ENCODE data around the gene ABLIM3. TPM values are rescaled to one million over a fixed set of nuclear protein-coding genes. Genes with fewer than 3 reads are reported as not detected.

Gene ABLIM3
- total and polyA plus RNA-seq, 9 of the 15 experiments (the other 6 are each of a cell fraction or from before 2014, with no cell fraction given), result 0.03 to 0.38 (median 0.11) TPM

- TF ChIP-seq MAFG (tag; conservative IDR thresholded peaks at IDR 0.05) (peak; percentile 40; the same call in 1 of the 2 replicates), KAT7 (CRISPR knock-in tag; IDR thresholded peaks at IDR 0.05; ENCODE audit: borderline replicate concordance) (no peak)
Observed at GRCh38 chr5:149212198-149212951, 71.1 kb downstream of the ABLIM3 start (continued).

- Histone ChIP-seq H3K27me3 (ENCODE audit: control insufficient read depth in 2 of 2, insufficient read depth in 2 of 2, low read length in 2 of 2) (peaks cover 6 to 45% of the 10 kb centered on the region in 2 experiments), H3K4me3 (no peak overlapping the region), H3K4me1 (replicated peaks in 1 of 2; ENCODE audit: control insufficient read depth in 2 of 2, insufficient read depth in 2 of 2, low read length in 2 of 2) (no peaks in the 10 kb centered on the region; a peak in 1 of 5 replicates), H3K79me2 (ENCODE audit: control insufficient read depth, insufficient read depth, low read length) (no peaks in the 10 kb centered on the region), H4K20me1 (replicated peaks; ENCODE audit: control insufficient read depth, insufficient read depth, low read length) (no peaks in the 10 kb centered on the region; the same call in none of the 2 replicates), H3K9me3 (replicated peaks; ENCODE audit: control insufficient read depth, insufficient read depth, low read depth, low read length) (no peaks in the 10 kb centered on the region), H3K9ac (ENCODE audit: insufficient read depth in 1 of 2, low read depth in 2 of 2, low read length in 2 of 2) (no peak overlapping the region), H3K27ac (ENCODE audit: extremely low read depth, low read depth, low read length) (no peak overlapping the region), H3K9me1 (ENCODE audit: control insufficient read depth, insufficient read depth, low read length) (no peaks in the 10 kb centered on the region), H2AFZ (ENCODE audit: low read depth, low read length) (no peak overlapping the region), H3K36me3 (ENCODE audit: control insufficient read depth, insufficient read depth, low read length) (no peaks in the 10 kb centered on the region), H3K4me2 (ENCODE audit: insufficient read depth, low read length) (no peak overlapping the region)
- no TSS peak for BruUV-seq (replicated peaks)
- intact Hi-C loops (cut with micrococcal nuclease) (no loop called here), in situ Hi-C loops (cut with MboI) (no loop called here)
- FAIRE-seq (no peak), DNase-seq (ENCODE audit: extremely low read depth in 1 of 4, low spot score in 3 of 4) (no peak), ATAC-seq (no peak)
- under 1% methylated on average over 13 of the region's 13 CpGs for WGBS (ENCODE audit: insufficient coverage, low coverage, missing lambda C conversion rate)
- POLR2A ChIA-PET, result interaction anchor here (0.6 to 2.7 kb wide), 4 partner anchors 9 to 1179 kb away, joined by 3 to 11 read pairs (median 5); no protein-coding TSS in a partner anchor
- no peak for TF ChIP-seq CBX1 (IDR thresholded peaks at IDR 0.05; ENCODE audit: low read depth)
- TF ChIP-seq EGR1 (conservative IDR thresholded peaks at IDR 0.05), result 0 out of 2 replicates have a peak, but pooled peaks have one; percentile 12
- TF ChIP-seq STAG1 (CRISPR knock-in tag; IDR thresholded peaks at IDR 0.05; ENCODE audit: borderline replicate concordance), result no peak
- TF ChIP-seq HES1 (IDR thresholded peaks at IDR 0.05; ENCODE audit: low read depth), result no peak
- TF ChIP-seq ESRRA (IDR thresholded peaks at IDR 0.05; ENCODE audit: borderline replicate concordance, low read depth), result peak; percentile 64; the same call in 1 of the 2 replicates
- CTCF ChIA-PET (ENCODE audit: low intra/inter-chr PET ratio), result no interaction called here
Observed at GRCh38 chr5:149213264-149213880, 72.1 kb downstream of the ABLIM3 start.

Measured in K562 (cell line).